ENCODE results near the gene CCND3. TPM values are rescaled to one million over a fixed set of nuclear protein-coding genes. Genes with fewer than 3 reads are reported as not detected.

Gene CCND3
- total RNA-seq, 2 donors from 2014 or later, result 131 to 170 TPM

DNA sequence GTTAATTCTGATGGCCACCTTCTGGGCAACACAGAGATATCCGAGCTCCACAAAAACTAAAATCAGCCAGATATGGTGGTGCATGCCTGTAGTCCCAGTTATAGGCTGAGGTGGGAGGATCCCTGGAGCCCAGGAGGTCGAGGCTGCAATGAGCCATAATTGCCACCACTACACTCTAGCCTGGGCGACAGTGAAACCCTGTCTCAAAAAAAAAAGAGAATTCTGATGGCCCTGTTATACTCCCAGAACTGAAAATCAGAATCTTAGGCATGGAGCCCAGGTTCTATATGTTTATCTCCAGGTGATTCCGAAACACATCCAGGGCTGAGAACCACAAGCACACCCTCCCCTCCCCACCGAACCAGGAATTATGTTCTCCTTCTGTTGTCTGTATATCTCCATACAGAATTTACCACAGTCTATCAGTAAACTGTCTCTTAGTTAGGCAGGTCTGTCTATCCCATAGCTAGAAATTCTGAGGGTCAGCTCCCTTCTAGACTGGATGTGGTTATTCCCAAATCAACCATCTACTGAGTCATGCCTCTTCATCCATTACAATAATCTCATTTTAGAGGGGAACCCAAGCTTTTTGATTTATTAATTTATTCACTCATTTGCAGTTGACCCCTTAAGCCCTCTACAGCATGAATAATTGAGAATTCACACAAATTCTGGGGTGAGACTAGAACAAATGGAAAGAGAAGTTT lies 24.8 kb upstream of the CCND3 start:
- H3K9me3 ChIP-seq, result no peaks in the 10 kb centered on the region
- no peaks in the 10 kb centered on the region for H3K36me3 ChIP-seq
- ATAC-seq (ENCODE audit: insufficient number of reproducible peaks, low FRiP score, low read depth) (no peak), DNase-seq (ENCODE audit: low spot score) (no peak)
- TF ChIP-seq, protein P1, sequence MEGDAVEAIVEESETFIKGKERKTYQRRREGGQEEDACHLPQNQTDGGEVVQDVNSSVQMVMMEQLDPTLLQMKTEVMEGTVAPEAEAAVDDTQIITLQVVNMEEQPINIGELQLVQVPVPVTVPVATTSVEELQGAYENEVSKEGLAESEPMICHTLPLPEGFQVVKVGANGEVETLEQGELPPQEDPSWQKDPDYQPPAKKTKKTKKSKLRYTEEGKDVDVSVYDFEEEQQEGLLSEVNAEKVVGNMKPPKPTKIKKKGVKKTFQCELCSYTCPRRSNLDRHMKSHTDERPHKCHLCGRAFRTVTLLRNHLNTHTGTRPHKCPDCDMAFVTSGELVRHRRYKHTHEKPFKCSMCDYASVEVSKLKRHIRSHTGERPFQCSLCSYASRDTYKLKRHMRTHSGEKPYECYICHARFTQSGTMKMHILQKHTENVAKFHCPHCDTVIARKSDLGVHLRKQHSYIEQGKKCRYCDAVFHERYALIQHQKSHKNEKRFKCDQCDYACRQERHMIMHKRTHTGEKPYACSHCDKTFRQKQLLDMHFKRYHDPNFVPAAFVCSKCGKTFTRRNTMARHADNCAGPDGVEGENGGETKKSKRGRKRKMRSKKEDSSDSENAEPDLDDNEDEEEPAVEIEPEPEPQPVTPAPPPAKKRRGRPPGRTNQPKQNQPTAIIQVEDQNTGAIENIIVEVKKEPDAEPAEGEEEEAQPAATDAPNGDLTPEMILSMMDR (IDR thresholded peaks at IDR 0.05), result no peak
- H3K27me3 ChIP-seq (replicated peaks; ENCODE audit: insufficient read depth), result no peaks in the 10 kb centered on the region
- H3K4me3 ChIP-seq, result no peak overlapping the region
- no peak overlapping the region for H3K27ac ChIP-seq
- no peaks in the 10 kb centered on the region for H3K4me1 ChIP-seq (ENCODE audit: control insufficient read depth in 1 of 2, low read depth in 2 of 2)

DNA sequence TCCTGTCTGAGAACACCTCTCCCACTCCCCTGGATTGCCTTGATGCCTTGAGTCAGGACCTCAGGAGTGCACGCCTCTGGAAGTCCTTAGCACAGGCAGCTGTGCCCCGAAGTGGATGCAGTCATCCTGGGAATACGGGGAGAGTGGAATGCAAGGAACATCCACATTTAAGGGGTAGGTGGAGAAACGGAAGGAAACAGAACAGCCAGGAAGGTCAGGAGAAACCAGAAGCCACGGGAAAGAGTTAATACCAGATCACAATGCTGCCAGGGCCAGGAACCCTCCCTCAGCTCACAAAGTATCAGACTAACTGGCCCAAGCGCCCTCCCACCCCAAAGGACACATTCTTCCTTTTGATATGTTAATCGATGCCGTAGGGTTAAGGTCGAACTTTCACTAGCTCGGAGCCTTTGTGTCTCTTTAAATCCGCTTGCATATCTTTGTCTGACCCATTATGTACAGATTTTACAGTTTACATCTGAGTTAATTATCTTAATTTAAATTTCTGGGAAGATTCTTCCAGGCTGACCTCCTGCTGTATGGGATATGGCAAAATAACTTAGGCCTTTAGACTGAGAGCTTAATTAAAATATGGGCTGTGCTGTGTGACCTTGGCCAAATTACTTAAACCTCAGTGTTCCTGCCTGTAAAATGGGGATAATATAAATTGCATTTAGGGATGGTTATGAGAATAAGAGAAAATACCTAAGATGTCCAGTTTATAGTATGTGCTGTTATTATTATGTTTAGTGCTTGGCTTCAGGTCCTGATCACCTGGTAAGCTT lies 24.0 kb upstream of the CCND3 start:
- TF ChIP-seq, protein P1 (IDR thresholded peaks at IDR 0.05), result no peak
- ATAC-seq (ENCODE audit: insufficient number of reproducible peaks, low FRiP score, low read depth) (no peak), DNase-seq (ENCODE audit: low spot score) (no peak)
- Histone ChIP-seq H3K27me3 (replicated peaks; ENCODE audit: insufficient read depth) (no peaks in the 10 kb centered on the region), H3K9me3 (no peaks in the 10 kb centered on the region), H3K4me3 (no peak overlapping the region), H3K27ac (no peak overlapping the region), H3K4me1 (ENCODE audit: control insufficient read depth in 1 of 2, low read depth in 2 of 2) (no peaks in the 10 kb centered on the region), H3K36me3 (no peaks in the 10 kb centered on the region)

DNA sequence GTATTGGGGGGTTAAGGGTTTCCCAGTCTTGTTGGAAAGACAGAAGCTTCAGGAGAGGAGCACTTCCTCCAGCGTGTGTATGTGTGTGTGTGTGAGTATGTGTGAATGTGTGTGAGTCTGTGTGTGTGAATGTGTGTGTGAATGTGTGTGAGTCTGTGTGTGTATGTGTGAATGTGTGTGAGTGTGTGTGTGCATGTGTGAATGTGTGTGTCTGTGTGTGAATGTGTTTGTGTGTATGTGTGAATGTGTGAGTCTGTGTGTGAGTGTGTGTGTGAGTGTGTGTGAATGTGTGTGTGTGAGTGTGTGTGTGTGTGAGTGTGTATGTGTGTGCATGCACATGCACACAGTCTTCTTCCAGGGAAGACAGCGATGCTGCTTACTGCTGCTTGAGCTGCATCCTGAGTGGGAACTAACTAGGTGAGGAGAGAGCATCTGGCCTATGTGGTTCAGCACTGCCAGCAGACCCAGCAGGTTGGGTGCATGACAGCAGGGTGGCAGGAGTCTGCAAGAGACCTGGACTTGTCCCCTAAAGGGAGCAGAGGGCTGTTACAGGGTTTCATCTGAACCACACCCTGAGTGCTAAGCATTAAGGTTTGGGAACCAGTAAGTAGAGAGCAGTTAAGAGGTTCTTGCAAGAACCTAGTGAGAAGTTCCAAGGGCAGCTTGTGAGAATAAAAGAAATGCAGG lies 22.7 kb upstream of the CCND3 start:
- Histone ChIP-seq H3K27ac (no peak overlapping the region), H3K4me3 (no peak overlapping the region), H3K9me3 (no peaks in the 10 kb centered on the region), H3K27me3 (replicated peaks; ENCODE audit: insufficient read depth) (no peaks in the 10 kb centered on the region), H3K36me3 (no peaks in the 10 kb centered on the region), H3K4me1 (ENCODE audit: control insufficient read depth in 1 of 2, low read depth in 2 of 2) (no peaks in the 10 kb centered on the region)
- TF ChIP-seq, protein P1 (IDR thresholded peaks at IDR 0.05), result no peak
- no peak for DNase-seq (ENCODE audit: low spot score)
- no peak for ATAC-seq (ENCODE audit: insufficient number of reproducible peaks, low FRiP score, low read depth)

DNA sequence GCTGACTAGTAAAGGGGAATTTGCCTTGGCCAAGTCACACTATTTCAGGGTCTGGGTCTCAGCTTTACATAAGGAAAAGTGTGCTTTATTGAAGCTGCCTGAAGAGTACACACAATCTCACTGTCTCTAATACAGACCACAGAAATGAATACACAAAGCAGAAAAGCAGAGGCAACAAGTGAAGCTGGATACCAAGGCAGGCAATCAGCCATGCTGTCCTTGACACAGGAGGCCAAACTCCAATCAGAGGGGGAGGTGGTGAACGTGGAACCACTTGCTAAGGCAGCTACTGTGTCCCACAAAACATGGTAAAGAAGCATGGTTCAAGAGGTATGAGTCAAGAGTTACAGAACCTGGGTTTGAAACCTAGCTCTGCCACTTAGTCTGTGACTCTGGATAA lies 21.8 kb upstream of the CCND3 start:
- Histone ChIP-seq H3K4me3 (no peak overlapping the region), H3K9me3 (no peaks in the 10 kb centered on the region), H3K4me1 (ENCODE audit: control insufficient read depth in 1 of 2, low read depth in 2 of 2) (no peaks in the 10 kb centered on the region), H3K27me3 (replicated peaks; ENCODE audit: insufficient read depth) (no peaks in the 10 kb centered on the region), H3K36me3 (no peaks in the 10 kb centered on the region), H3K27ac (no peak overlapping the region)
- DNase-seq (ENCODE audit: low spot score) (no peak), ATAC-seq (ENCODE audit: insufficient number of reproducible peaks, low FRiP score, low read depth) (no peak)
- TF ChIP-seq, protein P1 (IDR thresholded peaks at IDR 0.05), result no peak

DNA sequence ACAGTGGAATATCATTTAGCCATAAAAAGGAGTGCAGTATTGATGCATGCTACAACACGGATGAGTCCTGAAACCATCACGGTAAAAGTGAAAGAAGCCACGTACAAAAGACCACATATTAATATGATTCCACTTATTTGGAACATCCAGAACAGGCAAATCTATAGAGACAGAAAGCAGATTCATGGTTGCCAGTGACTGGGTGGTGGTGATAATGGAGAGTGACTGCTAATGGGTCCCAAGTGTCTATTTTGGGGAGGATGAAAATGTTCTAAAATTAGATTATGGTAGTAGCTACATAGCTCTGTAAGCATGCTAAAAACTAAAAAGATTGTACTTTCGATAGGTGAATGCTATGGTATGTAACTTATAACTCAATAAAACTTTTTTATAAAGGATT lies 18.4 kb upstream of the CCND3 start:
- Histone ChIP-seq H3K9me3 (no peaks in the 10 kb centered on the region), H3K36me3 (no peaks in the 10 kb centered on the region), H3K27ac (no peak overlapping the region), H3K4me1 (ENCODE audit: control insufficient read depth in 1 of 2, low read depth in 2 of 2) (no peaks in the 10 kb centered on the region), H3K27me3 (replicated peaks; ENCODE audit: insufficient read depth) (no peaks in the 10 kb centered on the region), H3K4me3 (no peak overlapping the region)
- ATAC-seq (ENCODE audit: insufficient number of reproducible peaks, low FRiP score, low read depth), result no peak
- no peak for DNase-seq (ENCODE audit: low spot score)
- TF ChIP-seq, protein P1 (IDR thresholded peaks at IDR 0.05), result no peak
